Stimulated activated CD8-positive, alpha-beta memory T cell treated with anti-CD3 and anti-CD28 coated beads, Interleukin-4, amount 100 ng/mL, for 24 hours (primary cell): ENCODE results near the gene IGF1R.

Source experiments
- DNase-seq: peaks from one replicate; pipeline ENCODE4 v3.0.0-alpha.2; 2020; ENCODE audit warnings: low read depth

The IGF1R gene

DNA sequence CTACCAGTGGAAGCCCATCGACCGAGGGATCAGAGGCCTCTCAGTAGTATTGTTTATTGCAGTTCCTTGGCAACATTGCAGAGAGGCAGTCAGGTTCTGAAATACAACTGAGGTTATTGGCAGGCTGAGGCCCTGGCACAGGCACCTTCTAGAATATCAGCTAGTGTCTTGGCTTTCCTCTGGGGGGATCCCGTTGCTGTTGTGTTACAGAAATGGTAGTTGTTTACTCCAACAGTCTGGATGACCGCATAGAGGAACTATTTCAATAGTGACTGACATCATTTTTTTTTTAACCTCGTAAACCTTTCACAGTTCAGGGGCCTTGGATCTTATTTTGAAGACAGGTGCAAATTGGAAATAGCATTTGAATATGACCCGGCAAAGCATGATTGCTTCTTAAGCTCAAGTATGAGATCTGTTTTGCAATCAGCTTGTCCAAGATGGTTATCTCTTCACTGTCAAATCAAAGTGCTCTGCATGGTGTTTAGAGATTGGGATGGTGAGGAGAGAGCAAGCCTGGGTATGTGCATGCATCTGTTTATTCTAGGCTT, 295.3 kb downstream of the IGF1R start:
- DNase-seq = no peak

DNA sequence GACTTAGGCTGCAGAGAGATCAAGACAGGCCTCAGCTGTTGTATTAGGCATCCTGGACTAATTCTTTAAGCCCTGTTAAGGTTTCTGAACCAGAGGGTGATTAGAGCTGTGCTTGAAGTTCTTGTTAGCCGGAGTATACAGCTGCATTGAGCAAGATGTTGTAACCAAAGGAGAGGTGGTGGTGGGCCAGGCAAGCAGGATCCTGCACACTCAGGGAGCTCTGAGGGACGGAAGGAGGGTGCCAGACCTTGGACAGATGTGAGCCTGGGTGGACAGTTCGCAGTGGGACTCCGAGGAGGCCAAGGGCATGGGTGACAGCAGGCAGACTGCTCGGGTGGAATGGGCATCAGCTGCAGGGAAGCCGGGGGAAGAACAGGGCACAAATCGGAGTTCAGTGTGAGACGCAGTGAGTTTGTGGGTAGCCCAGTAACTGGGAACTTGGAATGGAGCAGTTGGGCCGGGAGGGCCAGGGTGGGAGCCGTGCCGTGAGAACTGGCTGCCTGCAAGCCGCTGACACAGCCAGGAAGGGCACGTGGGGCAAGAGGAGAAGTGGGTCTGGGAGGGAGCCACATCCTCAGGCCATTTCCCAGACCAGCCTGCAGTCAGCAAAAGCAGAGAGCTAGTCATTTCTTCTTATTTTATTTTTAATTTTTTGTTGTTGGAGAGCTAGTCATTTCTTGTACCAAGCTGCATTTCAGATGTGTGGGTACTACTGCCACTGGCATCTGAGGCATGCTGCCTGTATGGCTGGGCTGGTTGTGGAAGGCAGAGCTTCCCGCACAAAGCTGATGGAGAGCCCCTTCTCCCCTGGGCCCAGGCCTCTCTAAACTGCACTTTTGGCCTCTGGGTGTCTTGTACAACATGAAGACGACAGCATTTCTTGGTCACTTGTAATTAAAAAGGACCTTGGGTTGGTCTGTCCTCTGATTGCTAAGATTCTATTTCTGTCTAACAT, 298.2 kb downstream of the IGF1R start:
- DNase-seq = no peak

DNA sequence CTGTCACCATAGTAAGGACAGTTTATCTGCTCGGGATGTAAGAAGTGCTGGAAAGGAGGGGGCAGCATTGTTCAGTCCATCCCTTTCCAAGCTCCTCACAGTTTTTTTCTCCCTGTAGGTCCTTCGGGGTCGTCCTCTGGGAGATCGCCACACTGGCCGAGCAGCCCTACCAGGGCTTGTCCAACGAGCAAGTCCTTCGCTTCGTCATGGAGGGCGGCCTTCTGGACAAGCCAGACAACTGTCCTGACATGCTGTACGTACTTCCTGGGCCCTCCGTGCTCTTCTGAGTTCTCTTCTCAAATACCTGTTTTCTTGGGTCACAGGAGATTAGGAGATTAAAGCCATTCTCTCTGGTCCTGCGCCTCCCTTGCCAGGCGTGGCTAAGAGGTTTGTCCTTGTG, 300.1 kb downstream of the IGF1R start:
- no peak for DNase-seq

DNA sequence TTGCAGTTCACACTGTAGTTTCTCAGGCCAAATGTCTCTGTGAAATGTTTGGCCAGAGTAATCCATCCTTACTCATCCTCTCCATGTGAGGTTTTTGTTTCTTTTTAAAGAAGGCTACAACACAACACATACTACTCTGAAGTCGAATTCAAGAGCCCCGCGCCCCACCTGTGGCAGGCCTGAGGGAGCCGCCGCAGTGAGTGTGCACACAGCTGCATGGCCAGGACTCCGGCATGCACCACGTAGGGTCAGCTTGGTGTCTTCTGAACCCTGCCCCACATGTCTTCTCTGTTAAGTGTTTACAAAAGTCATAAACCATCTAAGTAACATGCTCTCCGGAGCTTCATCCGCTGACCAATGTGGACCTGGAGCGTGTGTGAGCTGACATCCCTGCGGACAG, 300.6 kb downstream of the IGF1R start:
- DNase-seq = no peak

DNA sequence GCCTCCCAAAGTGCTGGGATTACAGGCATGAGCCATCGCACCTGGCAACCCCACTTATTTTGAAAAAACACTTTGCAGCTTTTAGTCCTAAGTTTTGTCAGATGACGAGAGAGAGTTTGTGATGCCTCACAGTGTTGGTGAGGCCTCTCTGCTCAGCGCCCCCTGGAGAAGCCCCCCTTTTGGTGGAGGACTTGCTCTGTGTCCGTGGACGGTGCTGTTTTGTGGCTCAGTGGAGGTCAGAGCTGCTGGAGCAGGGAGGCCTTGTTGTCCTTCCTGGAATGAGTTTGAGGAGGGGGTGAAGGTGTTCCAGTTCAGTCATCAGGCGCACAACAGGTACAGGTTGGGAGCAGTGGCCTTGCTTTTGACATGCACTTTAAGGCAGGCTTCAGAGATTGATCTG, 301.3 kb downstream of the IGF1R start:
- no peak for DNase-seq

DNA sequence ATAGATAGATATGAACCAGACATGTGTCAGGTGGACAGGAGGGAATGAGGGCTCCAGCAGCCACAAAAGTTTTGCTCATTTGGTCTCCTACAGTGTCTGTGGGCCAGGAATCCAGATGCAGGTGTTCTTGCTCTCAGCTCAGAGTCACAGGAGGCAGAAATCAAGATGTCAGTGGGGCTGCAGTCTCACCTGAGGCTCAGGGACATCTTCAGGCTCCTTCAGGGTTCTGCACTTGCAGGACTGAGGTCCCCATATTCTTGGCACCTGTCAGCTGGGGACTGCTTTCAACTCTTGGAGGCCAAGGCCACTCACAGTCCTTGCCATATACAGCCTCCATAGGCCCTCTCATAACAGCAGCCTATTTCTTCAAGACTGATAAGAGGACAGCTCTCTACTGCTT, 301.9 kb downstream of the IGF1R start:
- DNase-seq = no peak

DNA sequence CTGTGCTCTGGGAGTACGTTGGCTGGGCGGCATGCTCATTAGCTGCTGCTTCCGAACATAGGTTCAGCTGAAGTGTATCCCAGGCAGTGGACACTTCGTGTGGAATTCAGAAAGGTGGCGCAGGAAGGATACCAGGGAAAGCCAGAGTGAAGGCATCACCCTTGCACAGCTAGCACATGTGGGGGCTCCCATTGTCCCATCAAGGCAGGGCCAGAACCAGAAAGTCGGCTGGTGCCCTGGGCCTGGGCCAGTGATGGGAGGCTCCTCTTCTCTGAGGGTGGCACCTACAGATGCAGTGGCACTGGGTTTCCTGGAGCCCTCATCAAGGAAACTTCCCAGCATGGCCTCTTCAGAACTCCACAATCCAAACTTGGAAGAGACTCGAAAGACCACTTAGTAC, 302.7 kb downstream of the IGF1R start:
- no peak for DNase-seq

DNA sequence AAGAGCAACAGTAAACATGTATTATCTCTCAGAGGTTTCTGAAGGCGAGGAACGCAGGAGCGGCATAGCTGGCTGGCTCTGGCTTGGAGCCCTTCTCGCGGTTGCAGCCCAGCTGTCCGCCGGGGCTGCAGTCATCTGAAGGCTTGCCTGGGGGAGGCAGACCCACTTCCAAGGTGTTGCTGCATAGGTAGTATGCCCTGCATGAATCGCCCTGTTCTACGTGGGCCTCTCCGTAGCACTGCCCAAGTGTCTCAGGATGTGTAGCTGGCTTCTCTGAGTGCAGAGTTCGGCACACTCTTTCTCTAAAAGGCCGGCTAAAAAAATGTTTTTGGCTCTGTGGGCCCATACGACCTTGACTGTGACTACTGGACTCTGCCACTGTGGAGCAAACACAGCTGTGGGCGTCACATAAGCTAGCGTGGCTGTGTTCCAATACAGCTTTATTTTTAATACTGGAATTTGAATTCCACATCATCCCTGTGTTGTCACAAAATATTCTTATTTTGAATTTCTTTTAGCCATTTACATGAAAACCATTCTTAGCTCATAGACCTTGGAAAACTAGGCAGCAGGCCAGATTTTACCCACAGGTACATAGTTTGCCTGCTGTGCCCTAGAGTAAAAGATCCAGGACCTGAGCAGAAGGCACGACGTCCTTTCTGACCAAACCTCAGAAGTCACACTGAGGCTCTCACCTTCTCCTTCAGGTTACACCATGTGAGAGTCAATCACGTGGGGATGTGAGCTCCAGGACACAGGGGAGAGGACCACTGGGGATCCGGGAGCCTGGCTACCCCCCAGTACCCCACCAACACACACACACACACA, 303.4 kb downstream of the IGF1R start:
- no peak for DNase-seq

DNA sequence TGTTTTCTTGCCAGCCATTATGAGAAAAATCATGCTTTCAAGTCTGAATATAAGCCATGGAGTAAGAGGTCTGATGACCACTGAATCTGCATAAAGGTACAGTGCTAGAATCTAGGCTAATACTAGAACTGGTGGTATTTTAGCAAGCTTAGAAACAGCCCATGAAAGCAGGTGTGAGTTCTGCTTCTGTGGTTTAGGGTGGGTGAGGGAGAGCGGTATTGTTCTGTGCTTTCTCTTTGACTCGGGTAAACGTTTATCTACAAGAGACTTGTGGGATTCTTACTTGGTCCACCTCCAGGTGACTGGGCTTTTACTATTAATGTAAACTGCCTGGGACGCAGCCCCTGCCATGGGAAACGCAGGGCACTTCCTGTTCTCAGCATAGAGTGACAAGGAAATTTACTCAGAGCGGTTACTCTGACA, 304.1 kb downstream of the IGF1R start:
- DNase-seq = no peak

DNA sequence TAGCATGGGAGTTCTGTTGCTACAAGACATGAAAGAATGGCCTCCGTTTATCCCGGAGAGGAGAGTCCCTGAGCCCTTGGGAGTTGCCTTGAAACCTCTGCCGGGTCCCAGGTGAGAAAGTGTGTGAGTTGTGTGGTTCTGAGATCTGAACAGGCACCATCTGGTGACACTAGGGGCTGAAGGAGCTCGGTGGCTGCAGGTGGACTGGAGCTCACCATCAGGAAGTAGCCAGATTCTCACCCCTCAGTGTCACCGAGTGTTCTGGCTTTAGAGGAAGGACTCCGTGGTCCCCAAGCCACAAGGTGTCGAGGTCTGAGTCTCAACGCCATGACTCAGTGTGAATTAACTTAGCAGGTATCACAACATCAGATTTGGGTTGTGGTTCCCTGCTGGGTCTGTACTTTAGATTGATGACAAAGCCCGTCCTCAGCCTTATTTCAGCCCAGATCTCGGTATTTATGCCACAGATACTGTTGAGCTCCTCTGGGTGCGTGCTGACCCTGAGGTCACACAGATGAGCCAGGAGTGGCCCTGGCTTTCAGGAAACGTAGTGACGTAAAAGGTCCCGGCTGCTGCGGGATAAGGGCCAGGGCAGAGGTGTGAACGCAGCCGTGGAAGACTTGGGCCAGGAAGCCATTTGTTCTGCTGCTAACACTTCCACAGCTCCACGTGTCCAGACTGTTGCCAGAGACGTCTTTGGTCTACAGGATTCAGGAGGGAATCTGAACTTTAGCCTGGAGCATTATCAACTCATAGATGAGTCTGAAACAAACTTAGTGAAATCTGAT, 304.9 kb downstream of the IGF1R start:
- DNase-seq = no peak

DNA sequence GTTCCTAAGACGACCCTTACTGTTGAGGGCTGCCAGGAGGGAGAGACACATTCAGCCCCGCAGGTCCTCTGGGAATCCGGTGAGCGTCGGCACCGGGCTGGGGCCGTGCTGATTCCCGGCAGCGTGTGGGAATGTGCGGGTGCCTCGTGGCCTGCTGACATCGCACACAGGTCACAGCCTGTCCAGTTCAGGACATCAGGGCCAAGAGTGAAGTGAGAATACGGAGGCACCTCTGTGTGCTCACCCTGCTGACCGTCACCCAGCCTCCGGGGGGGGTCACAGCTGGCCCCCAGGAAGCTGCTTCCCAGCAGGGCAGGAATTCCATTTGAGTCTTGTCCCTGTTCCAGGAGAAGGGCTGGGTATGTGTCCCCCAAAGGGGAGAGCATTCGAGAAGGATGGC, 305.6 kb downstream of the IGF1R start:
- no peak for DNase-seq

DNA sequence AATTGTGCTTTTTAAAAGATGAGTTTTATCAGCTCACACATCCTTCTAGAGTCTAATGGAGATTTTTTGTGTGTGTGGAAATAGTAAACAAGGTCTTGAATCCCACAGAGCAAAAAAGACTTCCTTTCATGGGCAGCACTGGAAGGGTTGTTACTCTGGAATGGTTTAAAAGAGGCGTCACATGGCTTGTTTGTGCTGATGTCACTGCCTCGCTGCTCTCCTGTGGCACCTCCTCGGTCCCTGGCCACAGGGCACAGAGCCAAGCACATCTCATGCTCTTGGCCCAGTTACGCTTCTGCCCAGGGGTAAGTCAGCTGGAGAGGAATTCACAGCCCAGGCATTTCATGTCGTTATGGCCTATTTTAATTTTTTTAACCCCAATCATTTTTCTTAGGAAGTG, 306.1 kb downstream of the IGF1R start:
- no peak for DNase-seq

DNA sequence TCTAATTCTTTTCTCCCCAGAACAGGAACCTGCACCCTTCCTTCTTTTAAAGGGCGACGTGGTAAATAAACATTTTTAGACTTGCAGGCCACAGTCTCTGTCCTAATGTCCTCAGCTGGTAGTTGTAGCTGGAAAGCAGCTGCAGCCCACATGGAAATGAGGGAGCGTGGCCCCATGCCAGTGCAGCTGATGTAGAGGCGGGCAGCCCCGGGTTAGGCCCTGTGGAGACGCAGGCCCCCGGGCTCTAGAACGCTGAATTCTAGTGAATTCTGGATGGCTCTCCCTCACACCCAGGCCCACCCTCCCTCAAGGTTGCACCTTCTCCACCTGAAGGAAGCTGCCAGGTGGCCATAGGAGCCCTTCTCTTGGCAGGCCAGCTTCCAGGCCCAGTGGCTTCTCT, 307.0 kb downstream of the IGF1R start:
- DNase-seq = no peak

DNA sequence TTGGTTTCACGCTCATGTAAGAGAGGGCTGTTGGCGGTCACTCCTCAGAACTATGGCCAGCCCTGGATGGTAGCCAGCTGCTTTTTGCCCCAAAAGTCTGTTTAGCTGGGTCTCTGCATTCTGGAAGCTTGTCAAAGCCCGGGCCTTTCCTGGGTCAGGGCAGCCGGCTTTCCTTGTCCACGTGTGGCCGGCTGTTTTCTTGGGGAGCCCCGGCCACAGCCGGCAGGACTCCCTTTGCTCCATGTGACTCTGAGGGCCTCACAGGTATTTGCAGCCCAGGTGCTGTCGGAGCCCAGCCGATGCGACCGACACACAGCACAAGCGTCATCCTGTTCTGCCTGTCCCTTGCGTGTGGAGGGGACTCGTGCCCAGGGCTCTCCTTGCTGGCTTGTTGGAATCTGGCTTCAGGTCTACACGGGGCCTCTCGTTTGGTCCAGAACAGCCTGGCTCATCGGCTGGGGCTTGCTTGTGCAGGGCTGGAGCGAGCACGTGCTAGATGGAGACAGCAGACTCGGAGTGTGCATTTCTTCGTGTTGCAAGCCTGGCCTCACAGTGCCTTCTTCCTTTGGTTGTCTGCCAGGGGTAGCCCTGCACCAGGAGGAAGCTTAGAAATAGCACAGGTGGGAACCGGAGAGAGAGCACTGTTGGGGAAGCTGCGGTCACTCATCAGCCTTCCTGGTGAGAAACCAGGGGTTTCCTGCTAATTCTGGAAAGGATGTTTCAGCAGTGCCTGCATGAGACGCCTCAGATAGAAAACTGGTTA, 307.8 kb downstream of the IGF1R start:
- no peak for DNase-seq

DNA sequence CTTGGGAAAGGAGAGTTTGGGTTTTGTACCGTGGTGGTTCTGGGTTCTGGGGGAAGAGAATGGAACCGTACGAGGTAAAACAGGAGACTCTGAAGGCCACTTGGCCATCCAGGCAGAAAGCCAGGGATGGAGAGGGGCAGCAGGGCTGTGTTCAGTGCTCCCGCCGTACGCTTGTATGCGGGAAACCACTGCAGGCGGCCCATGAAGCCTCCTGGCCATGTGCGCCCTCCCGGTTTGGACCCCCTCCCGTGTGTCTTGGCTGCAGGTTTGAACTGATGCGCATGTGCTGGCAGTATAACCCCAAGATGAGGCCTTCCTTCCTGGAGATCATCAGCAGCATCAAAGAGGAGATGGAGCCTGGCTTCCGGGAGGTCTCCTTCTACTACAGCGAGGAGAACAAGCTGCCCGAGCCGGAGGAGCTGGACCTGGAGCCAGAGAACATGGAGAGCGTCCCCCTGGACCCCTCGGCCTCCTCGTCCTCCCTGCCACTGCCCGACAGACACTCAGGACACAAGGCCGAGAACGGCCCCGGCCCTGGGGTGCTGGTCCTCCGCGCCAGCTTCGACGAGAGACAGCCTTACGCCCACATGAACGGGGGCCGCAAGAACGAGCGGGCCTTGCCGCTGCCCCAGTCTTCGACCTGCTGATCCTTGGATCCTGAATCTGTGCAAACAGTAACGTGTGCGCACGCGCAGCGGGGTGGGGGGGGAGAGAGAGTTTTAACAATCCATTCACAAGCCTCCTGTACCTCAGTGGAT, 308.6 kb downstream of the IGF1R start:
- no peak for DNase-seq

DNA sequence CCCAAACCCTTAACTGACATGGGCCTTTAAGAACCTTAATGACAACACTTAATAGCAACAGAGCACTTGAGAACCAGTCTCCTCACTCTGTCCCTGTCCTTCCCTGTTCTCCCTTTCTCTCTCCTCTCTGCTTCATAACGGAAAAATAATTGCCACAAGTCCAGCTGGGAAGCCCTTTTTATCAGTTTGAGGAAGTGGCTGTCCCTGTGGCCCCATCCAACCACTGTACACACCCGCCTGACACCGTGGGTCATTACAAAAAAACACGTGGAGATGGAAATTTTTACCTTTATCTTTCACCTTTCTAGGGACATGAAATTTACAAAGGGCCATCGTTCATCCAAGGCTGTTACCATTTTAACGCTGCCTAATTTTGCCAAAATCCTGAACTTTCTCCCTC, 309.3 kb downstream of the IGF1R start:
- no peak for DNase-seq

DNA sequence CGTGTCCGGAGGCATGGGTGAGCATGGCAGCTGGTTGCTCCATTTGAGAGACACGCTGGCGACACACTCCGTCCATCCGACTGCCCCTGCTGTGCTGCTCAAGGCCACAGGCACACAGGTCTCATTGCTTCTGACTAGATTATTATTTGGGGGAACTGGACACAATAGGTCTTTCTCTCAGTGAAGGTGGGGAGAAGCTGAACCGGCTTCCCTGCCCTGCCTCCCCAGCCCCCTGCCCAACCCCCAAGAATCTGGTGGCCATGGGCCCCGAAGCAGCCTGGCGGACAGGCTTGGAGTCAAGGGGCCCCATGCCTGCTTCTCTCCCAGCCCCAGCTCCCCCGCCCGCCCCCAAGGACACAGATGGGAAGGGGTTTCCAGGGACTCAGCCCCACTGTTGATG, 309.7 kb downstream of the IGF1R start:
- no peak for DNase-seq

DNA sequence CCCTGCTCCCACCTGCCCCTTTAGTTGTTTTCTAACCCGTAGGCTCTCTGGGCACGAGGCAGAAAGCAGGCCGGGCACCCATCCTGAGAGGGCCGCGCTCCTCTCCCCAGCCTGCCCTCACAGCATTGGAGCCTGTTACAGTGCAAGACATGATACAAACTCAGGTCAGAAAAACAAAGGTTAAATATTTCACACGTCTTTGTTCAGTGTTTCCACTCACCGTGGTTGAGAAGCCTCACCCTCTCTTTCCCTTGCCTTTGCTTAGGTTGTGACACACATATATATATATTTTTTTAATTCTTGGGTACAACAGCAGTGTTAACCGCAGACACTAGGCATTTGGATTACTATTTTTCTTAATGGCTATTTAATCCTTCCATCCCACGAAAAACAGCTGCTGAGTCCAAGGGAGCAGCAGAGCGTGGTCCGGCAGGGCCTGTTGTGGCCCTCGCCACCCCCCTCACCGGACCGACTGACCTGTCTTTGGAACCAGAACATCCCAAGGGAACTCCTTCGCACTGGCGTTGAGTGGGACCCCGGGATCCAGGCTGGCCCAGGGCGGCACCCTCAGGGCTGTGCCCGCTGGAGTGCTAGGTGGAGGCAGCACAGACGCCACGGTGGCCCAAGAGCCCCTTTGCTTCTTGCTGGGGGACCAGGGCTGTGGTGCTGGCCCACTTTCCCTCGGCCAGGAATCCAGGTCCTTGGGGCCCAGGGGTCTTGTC, 310.7 kb downstream of the IGF1R start:
- no peak for DNase-seq

DNA sequence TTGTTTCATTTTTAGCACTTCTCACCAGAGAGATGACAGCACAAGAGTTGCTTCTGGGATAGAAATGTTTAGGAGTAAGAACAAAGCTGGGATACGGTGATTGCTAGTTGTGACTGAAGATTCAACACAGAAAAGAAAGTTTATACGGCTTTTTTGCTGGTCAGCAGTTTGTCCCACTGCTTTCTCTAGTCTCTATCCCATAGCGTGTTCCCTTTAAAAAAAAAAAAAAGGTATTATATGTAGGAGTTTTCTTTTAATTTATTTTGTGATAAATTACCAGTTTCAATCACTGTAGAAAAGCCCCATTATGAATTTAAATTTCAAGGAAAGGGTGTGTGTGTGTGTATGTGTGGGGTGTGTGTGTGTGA, 311.3 kb downstream of the IGF1R start:
- DNase-seq = no peak

DNA sequence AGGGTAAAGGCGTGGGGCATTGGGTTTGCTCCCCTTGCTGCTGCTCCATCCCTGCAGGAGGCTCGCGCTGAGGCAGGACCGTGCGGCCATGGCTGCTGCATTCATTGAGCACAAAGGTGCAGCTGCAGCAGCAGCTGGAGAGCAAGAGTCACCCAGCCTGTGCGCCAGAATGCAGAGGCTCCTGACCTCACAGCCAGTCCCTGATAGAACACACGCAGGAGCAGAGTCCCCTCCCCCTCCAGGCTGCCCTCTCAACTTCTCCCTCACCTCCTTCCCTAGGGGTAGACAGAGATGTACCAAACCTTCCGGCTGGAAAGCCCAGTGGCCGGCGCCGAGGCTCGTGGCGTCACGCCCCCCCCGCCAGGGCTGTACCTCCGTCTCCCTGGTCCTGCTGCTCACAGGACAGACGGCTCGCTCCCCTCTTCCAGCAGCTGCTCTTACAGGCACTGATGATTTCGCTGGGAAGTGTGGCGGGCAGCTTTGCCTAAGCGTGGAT, 312.3 kb downstream of the IGF1R start:
- no peak for DNase-seq
